ENCODE measurements around the gene ABCD1.
"Not testable (repeated sequence)": the region's sequence is repeated elsewhere in the genome, so short reads cannot be mapped to it uniquely, and the experiment has no call there.

The ABCD1 gene

GRCh38 chrX:153714256-153714655 lies 10.4 kb upstream of the ABCD1 start:
- DNase-seq = no peak

GRCh38 chrX:153717445-153717844 lies 7.2 kb upstream of the ABCD1 start:
- no peak for DNase-seq

GRCh38 chrX:153719238-153719637 lies 5.4 kb upstream of the ABCD1 start:
- DNase-seq = no peak

GRCh38 chrX:153719701-153720100 lies 5.0 kb upstream of the ABCD1 start:
- DNase-seq = no peak

GRCh38 chrX:153722704-153723350 lies 1.8 kb upstream of the ABCD1 start:
- no peak for DNase-seq

- DNase-seq = no peak
Observed at GRCh38 chrX:153723351-153724251, 1.1 kb upstream of the ABCD1 start.

- no peak for DNase-seq
Observed at GRCh38 chrX:153725039-153725831, 579 bp downstream of the ABCD1 start.

GRCh38 chrX:153725832-153726285 lies 1.2 kb downstream of the ABCD1 start:
- DNase-seq = no peak

- DNase-seq = no peak
Observed at GRCh38 chrX:153726286-153727122, 1.8 kb downstream of the ABCD1 start.

- no peak for DNase-seq
Observed at GRCh38 chrX:153727123-153727931, 2.7 kb downstream of the ABCD1 start.

- DNase-seq = no peak
Observed at GRCh38 chrX:153728095-153728494, 3.4 kb downstream of the ABCD1 start.

GRCh38 chrX:153728951-153729631 lies 4.4 kb downstream of the ABCD1 start:
- no peak for DNase-seq

GRCh38 chrX:153730115-153730514 lies 5.5 kb downstream of the ABCD1 start:
- DNase-seq = not testable (repeated sequence)

GRCh38 chrX:153731117-153731844 lies 6.6 kb downstream of the ABCD1 start:
- no peak for DNase-seq

- no peak for DNase-seq
Observed at GRCh38 chrX:153731845-153732215, 7.2 kb downstream of the ABCD1 start.

GRCh38 chrX:153732401-153732800 lies 7.7 kb downstream of the ABCD1 start:
- DNase-seq = no peak

GRCh38 chrX:153733651-153734240 lies 9.1 kb downstream of the ABCD1 start:
- no peak for DNase-seq

- no peak for DNase-seq
Observed at GRCh38 chrX:153734871-153735270, 10.2 kb downstream of the ABCD1 start.

- DNase-seq = no peak
Observed at GRCh38 chrX:153735274-153735673, 10.6 kb downstream of the ABCD1 start.

Data from NCI-H1048 (cell line).